Activated CD8-positive, alpha-beta T cell treated with anti-CD3 and anti-CD28 coated beads for 36 hours (primary cell): ENCODE data around the gene LRRC8A. TPM values are rescaled to one million over a fixed set of nuclear protein-coding genes. Genes with fewer than 3 reads are reported as not detected.
"Not testable (repeated sequence)": the region's sequence is repeated elsewhere in the genome, so short reads cannot be mapped to it uniquely, and the experiment has no call there.

Experiments used
- ATAC-seq: fragments of 200-7000 bp; cut with Tn5 transposase; one replicate; pipeline ENCODE4 v1.10.0; 2021; ENCODE audit warnings: mild to moderate bottlenecking, moderate library complexity
- CTCF ChIA-PET: fragments of 350-600 bp; sonication (Branson Sonifier 250); formaldehyde crosslinking; loops from one replicate; lab custom pipeline; 2021; ENCODE audit warnings: antibody characterized with exemption; lab: Charles Lee
- POLR2A ChIA-PET: fragments of 350-600 bp; sonication (Branson Sonifier 250); formaldehyde crosslinking; loops from one replicate; lab custom pipeline; 2021; ENCODE audit warnings: antibody characterized with exemption; lab: Charles Lee
- DNase-seq: peaks from one replicate; pipeline ENCODE4 v3.0.0-alpha.2; 2020
- H3K27ac Mint-ChIP-seq: one replicate; pipeline ENCODE4 v1.8.0; 2021; ENCODE audit warnings: mild to moderate bottlenecking, mixed read lengths
- H3K27me3 Mint-ChIP-seq: one replicate; pipeline ENCODE4 v1.8.0; 2021; ENCODE audit warnings: mixed read lengths
- H3K36me3 Mint-ChIP-seq: one replicate; pipeline ENCODE4 v1.8.0; 2021; ENCODE audit warnings: low read depth, mixed read lengths
- H3K4me1 Mint-ChIP-seq: one replicate; pipeline ENCODE4 v1.8.0; 2021; ENCODE audit warnings: low read depth, mixed read lengths
- H3K4me3 Mint-ChIP-seq: one replicate; pipeline ENCODE4 v1.8.0; 2021; ENCODE audit warnings: mild to moderate bottlenecking, moderate library complexity, mixed read lengths
- H3K9me3 Mint-ChIP-seq: one replicate; pipeline ENCODE4 v1.8.0; 2021; ENCODE audit warnings: mixed read lengths
- intact Hi-C: fragments of 100-400 bp; cut with micrococcal nuclease; formaldehyde crosslinking; loops from one replicate; pipeline ENCODE4 v1.10.0; 2022
- total RNA-seq, 2 experiments: library from RNA; stranded (reverse); gene quantifications; one replicate each; pipeline ENCODE4 v1.2.3, GENCODE V29; 2021
- TF ChIP-seq, protein P1 (sequence below): fragments of 200-600 bp; IDR thresholded peaks from one replicate; pipeline ENCODE4 v1.8.0; 2022; ENCODE audit warnings: antibody characterized with exemption, mild to moderate bottlenecking

Gene LRRC8A
- total RNA-seq, 2 experiments from 2014 or later, result 15.1 to 16.2 TPM

DNA sequence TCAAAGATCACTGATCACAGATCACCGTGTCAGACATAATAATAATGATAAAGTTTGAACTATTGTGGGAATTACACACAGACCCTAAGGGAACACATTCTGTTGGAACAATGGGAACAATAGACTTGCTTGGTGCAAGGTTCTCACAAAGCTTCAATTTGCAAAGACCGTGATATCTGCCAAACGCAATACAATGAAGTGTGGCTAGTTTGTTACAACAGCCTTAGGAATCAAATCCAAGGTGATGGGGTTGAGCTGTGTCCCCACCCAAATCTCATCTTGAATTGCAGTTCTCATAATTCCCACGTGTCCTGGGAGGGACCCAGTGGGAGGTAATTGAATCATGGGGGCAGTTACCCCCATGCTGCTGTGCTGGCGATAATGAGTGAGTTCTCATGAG lies 21.0 kb upstream of the LRRC8A start:
- POLR2A ChIA-PET, result no interaction called here
- Mint-ChIP-seq H3K9me3 (no peaks in the 10 kb centered on the region), H3K27me3 (no peaks in the 10 kb centered on the region), H3K36me3 (no peaks in the 10 kb centered on the region), H3K4me3 (no peak overlapping the region), H3K27ac (no peak overlapping the region), H3K4me1 (peaks cover 5% of the 10 kb centered on the region)
- intact Hi-C loops, result no loop called here
- CTCF ChIA-PET, result interaction anchor here (1.1 to 9.1 kb wide), 2 partner anchors 20 to 66 kb away, joined by 3 to 157 read pairs; partner anchors contain the start of gene KYAT1
- ATAC-seq (no peak), DNase-seq (no peak)
- TF ChIP-seq, protein P1, sequence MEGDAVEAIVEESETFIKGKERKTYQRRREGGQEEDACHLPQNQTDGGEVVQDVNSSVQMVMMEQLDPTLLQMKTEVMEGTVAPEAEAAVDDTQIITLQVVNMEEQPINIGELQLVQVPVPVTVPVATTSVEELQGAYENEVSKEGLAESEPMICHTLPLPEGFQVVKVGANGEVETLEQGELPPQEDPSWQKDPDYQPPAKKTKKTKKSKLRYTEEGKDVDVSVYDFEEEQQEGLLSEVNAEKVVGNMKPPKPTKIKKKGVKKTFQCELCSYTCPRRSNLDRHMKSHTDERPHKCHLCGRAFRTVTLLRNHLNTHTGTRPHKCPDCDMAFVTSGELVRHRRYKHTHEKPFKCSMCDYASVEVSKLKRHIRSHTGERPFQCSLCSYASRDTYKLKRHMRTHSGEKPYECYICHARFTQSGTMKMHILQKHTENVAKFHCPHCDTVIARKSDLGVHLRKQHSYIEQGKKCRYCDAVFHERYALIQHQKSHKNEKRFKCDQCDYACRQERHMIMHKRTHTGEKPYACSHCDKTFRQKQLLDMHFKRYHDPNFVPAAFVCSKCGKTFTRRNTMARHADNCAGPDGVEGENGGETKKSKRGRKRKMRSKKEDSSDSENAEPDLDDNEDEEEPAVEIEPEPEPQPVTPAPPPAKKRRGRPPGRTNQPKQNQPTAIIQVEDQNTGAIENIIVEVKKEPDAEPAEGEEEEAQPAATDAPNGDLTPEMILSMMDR, result no peak

DNA sequence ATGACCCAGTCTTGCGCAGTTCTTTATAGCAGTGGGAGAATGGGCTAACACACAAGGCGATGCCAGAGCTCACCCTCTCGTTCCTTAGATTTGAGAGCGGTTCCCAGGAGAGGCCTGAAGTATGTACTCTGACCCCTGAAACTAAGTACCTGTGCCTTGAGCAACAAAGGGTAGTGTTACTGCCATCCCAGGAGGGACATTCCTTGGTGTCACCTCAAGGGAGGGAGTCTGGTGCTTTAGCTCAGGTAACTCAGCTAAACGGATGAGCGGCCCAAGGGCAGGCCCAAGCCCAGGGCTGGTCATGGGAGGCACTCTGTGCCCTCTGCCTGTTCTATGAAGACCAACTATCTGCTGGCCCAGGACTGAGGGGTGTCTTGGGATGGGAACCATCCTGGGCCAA lies 20.4 kb upstream of the LRRC8A start:
- no peaks in the 10 kb centered on the region for H3K27me3 Mint-ChIP-seq
- no peaks in the 10 kb centered on the region for H3K36me3 Mint-ChIP-seq
- H3K27ac Mint-ChIP-seq, result no peak overlapping the region
- ATAC-seq (no peak), DNase-seq (no peak)
- H3K4me3 Mint-ChIP-seq, result no peak overlapping the region
- ChIA-PET POLR2A (no interaction called here), CTCF (interaction anchor here (1.0 to 9.1 kb wide), 4 partner anchors 10 to 72 kb away, joined by 3 to 157 read pairs (median 4); partner anchors contain the start of gene KYAT1)
- peaks cover 5% of the 10 kb centered on the region for H3K4me1 Mint-ChIP-seq
- TF ChIP-seq, protein P1, result no peak
- intact Hi-C loops, result no loop called here
- no peaks in the 10 kb centered on the region for H3K9me3 Mint-ChIP-seq

DNA sequence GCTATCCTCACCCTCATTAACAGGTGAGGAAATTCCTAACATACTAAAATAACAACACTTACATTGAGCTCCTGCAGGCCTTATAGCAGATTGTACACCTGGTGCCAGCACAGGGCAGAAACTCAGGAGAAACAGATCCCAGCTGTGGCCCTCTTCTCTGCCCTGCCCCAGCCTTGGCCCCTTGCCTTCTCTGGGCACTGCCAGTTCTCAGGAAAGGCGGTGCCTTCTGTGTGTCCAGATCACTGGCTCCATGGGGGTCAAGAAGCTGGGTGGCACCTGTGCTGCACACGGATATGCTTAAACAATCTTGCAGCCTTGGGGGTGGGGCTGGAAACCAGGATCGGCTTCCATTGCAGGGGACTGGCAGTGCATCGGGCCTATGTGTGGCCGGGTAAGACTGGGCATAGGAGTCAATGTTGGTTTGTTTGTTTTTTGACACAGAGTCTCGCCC lies 19.5 kb upstream of the LRRC8A start:
- intact Hi-C loops, result no loop called here
- Mint-ChIP-seq H3K36me3 (no peaks in the 10 kb centered on the region), H3K9me3 (no peaks in the 10 kb centered on the region), H3K4me1 (peaks cover 5% of the 10 kb centered on the region), H3K27ac (no peak overlapping the region), H3K4me3 (no peak overlapping the region), H3K27me3 (no peaks in the 10 kb centered on the region)
- POLR2A ChIA-PET, result no interaction called here
- no peak for ATAC-seq
- DNase-seq, result no peak
- CTCF ChIA-PET, result interaction anchor here (1.0 to 9.1 kb wide), 4 partner anchors 9 to 71 kb away, joined by 3 to 157 read pairs (median 4); no protein-coding TSS in a partner anchor
- TF ChIP-seq, protein P1, result no peak

DNA sequence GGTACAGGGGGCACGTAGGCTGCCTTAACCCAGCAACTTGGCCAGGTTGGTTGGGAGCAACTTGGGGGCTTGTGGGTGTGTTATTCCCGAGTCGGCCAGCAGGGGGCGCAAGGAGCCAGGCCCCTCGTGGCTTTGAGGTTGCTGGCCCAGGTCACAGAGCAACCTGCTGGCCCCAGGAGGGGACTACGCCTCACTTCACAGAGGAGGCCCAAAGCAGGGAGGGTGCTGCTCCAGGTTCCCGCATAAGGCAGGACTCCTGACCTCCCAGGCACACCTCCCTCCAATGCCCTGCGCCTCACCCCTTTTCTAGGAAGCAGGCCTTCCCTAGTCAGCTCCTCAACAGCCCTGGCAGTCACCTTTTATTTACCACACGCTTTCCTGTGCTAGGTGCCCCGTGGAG lies 18.3 kb upstream of the LRRC8A start:
- ChIA-PET POLR2A (no interaction called here), CTCF (interaction anchor here (0.6 to 9.1 kb wide), 12 partner anchors 10 to 138 kb away, joined by 3 to 157 read pairs (median 3); no protein-coding TSS in a partner anchor)
- peak; percentile 99 for ATAC-seq
- intact Hi-C loops, result loop anchor here (1.0 kb wide), 1 partner anchor 65 kb away; no protein-coding TSS in a partner anchor
- TF ChIP-seq, protein P1, result peak; percentile 98
- Mint-ChIP-seq H3K27ac (peak overlapping the region; percentile 30), H3K27me3 (no peaks in the 10 kb centered on the region), H3K36me3 (no peaks in the 10 kb centered on the region), H3K4me3 (no peak overlapping the region), H3K9me3 (no peaks in the 10 kb centered on the region), H3K4me1 (peaks cover 5% of the 10 kb centered on the region)
- DNase-seq, result peak; percentile 92

- no peak overlapping the region for H3K4me3 Mint-ChIP-seq
- no peak for DNase-seq
- H3K4me1 Mint-ChIP-seq, result peaks cover 5% of the 10 kb centered on the region
- POLR2A ChIA-PET, result no interaction called here
- intact Hi-C loops, result no loop called here
- peaks cover 7% of the 10 kb centered on the region for H3K36me3 Mint-ChIP-seq
- no peaks in the 10 kb centered on the region for H3K27me3 Mint-ChIP-seq
- H3K27ac Mint-ChIP-seq, result no peak overlapping the region
- CTCF ChIA-PET, result interaction anchor here (1.2 to 2.9 kb wide), 4 partner anchors 8 to 58 kb away, joined by 4 to 10 read pairs (median 4); no protein-coding TSS in a partner anchor
- no peak for ATAC-seq
- TF ChIP-seq, protein P1, result no peak
- H3K9me3 Mint-ChIP-seq, result no peaks in the 10 kb centered on the region
These were observed 11.6 kb upstream of the LRRC8A start for GRCh38 chr9:128870128-128870940.

DNA sequence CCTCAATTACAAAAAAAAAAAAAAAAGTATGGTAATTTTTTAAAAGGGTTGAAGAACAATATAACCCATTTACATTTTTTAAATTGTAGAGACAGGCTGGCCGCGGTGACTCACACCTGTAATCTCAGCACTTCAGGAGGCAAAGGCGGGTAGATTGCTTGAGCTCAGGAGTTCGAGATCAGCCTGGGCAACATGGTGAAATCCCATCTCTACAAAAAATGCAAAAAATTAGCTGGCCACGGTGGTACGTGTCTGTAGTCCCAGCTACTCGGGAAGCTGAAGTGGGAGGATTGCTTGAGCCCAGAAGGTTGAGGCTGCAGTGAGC lies 11.0 kb upstream of the LRRC8A start:
- ATAC-seq, H3K36me3 Mint-ChIP-seq, H3K27me3 Mint-ChIP-seq, intact Hi-C loops, POLR2A ChIA-PET, H3K4me1 Mint-ChIP-seq, H3K9me3 Mint-ChIP-seq, H3K27ac Mint-ChIP-seq, DNase-seq, H3K4me3 Mint-ChIP-seq: not testable (repeated sequence)
- CTCF ChIA-PET, result interaction anchor here (1.2 to 2.9 kb wide), 4 partner anchors 9 to 58 kb away, joined by 4 to 10 read pairs (median 4); no protein-coding TSS in a partner anchor
